HG02884 (cell line): ENCODE data around the gene COL5A2.

Source experiments
- ATAC-seq: cut with Tn5 transposase; IDR thresholded peaks from one replicate; pipeline ENCODE4 v1.9.1; 2021; ENCODE audit warnings: mild to moderate bottlenecking, moderate library complexity; ENCODE audit not compliant: unreplicated experiment

The COL5A2 gene

GRCh38 chr2:189179570-189179950 is at the start of gene COL5A2:
Gene COL5A2, minus strand, starts transcription at chr2:189179761. Its CDS starts 157 bp downstream, at chr2:189179604.
- ATAC-seq: no peak

GRCh38 chr2:189226017-189226416 is 46.5 kb upstream of the COL5A2 start:
- ATAC-seq: no peak

- no peak for ATAC-seq
Observed at GRCh38 chr2:189225032-189225431, 45.5 kb upstream of the COL5A2 start.

- ATAC-seq: no peak
Observed at GRCh38 chr2:189222468-189223105, 43.0 kb upstream of the COL5A2 start.

GRCh38 chr2:189221811-189222467 is 42.4 kb upstream of the COL5A2 start:
- no peak for ATAC-seq

- ATAC-seq: no peak
Observed at GRCh38 chr2:189218236-189218635, 38.7 kb upstream of the COL5A2 start.

- no peak for ATAC-seq
Observed at GRCh38 chr2:189217541-189217940, 38.0 kb upstream of the COL5A2 start.

- ATAC-seq: no peak
Observed at GRCh38 chr2:189217051-189217450, 37.5 kb upstream of the COL5A2 start.

- ATAC-seq: no peak
Observed at GRCh38 chr2:189214484-189214883, 34.9 kb upstream of the COL5A2 start.

GRCh38 chr2:189213250-189213649 is 33.7 kb upstream of the COL5A2 start:
- no peak for ATAC-seq

- no peak for ATAC-seq
Observed at GRCh38 chr2:189210250-189211087, 30.9 kb upstream of the COL5A2 start.

- ATAC-seq: no peak
Observed at GRCh38 chr2:189208254-189208653, 28.7 kb upstream of the COL5A2 start.

- no peak for ATAC-seq
Observed at GRCh38 chr2:189204322-189204941, 24.9 kb upstream of the COL5A2 start.

- no peak for ATAC-seq
Observed at GRCh38 chr2:189203177-189203799, 23.7 kb upstream of the COL5A2 start.

GRCh38 chr2:189199797-189200196 is 20.2 kb upstream of the COL5A2 start:
- ATAC-seq: no peak

GRCh38 chr2:189192766-189193165 is 13.2 kb upstream of the COL5A2 start:
- ATAC-seq: no peak

- no peak for ATAC-seq
Observed at GRCh38 chr2:189191766-189192165, 12.2 kb upstream of the COL5A2 start.

- ATAC-seq: no peak
Observed at GRCh38 chr2:189190685-189191084, 11.1 kb upstream of the COL5A2 start.

- ATAC-seq: no peak
Observed at GRCh38 chr2:189188115-189188805, 8.7 kb upstream of the COL5A2 start.

- ATAC-seq: no peak
Observed at GRCh38 chr2:189183170-189183569, 3.6 kb upstream of the COL5A2 start.
